H1 (cell line): ENCODE data around the gene CAMK2N2. TPM values are rescaled to one million over a fixed set of nuclear protein-coding genes. Genes with fewer than 3 reads are reported as not detected.

Experiments used
- BCL11A ChIP-seq, 2 experiments: IDR thresholded peaks; one replicate each; pipeline ENCODE4 v1.6.1; 2011; ENCODE audit warnings: low read depth in 2 of 2, low read length in 2 of 2, mild to moderate bottlenecking in 2 of 2
- EZH2 ChIP-seq: fragments of 200-600 bp; sonication (generic); IDR thresholded peaks from 2 replicates; pipeline ENCODE4 v1.7.1; 2012; ENCODE audit warnings: low read depth, mild to moderate bottlenecking, moderate library complexity, low read length, inconsistent platforms; ENCODE audit not compliant: severe bottlenecking
- GABPA ChIP-seq: IDR thresholded peaks from 2 replicates; pipeline ENCODE4 v1.6.1; 2011; ENCODE audit warnings: mild to moderate bottlenecking, low read length, moderate library complexity, borderline replicate concordance; ENCODE audit not compliant: insufficient read depth
- HDAC6 ChIP-seq: IDR thresholded peaks from one replicate; pipeline ENCODE4 v1.7.1; 2012; ENCODE audit warnings: low read depth, mild to moderate bottlenecking, inconsistent platforms, low read length, moderate library complexity
- NANOG ChIP-seq: IDR thresholded peaks from 2 replicates; pipeline ENCODE4 v1.6.1; 2011; ENCODE audit warnings: low read length, low read depth, mild to moderate bottlenecking, inconsistent platforms; ENCODE audit not compliant: insufficient read depth, poor library complexity, severe bottlenecking
- NRF1 ChIP-seq: IDR thresholded peaks from 2 replicates; pipeline ENCODE4 v1.6.1; 2011; ENCODE audit warnings: mild to moderate bottlenecking, low read depth, low read length, improper control_type of control experiment
- PHF8 ChIP-seq: fragments of 200-600 bp; sonication (generic); conservative IDR thresholded peaks from 2 replicates; pipeline ENCODE4 v1.7.1; 2012; ENCODE audit warnings: low read depth, mild to moderate bottlenecking, inconsistent platforms, low read length, moderate library complexity
- POLR2AphosphoS5 ChIP-seq: IDR thresholded peaks from 2 replicates; pipeline ENCODE4 v1.6.1; 2011; ENCODE audit warnings: low read depth, low read length
- RBBP5 ChIP-seq: IDR thresholded peaks from 2 replicates; pipeline ENCODE4 v1.7.1; 2012; ENCODE audit warnings: low read depth, mild to moderate bottlenecking, inconsistent platforms, low read length, moderate library complexity, borderline replicate concordance
- RFX5 ChIP-seq: IDR thresholded peaks from 2 replicates; pipeline ENCODE4 v1.6.1; 2011; ENCODE audit warnings: low read depth, low read length, improper control_type of control experiment, borderline replicate concordance
- RNF2 ChIP-seq: fragments of 200-900, 300-1000 bp; sonication (generic); IDR thresholded peaks from 2 replicates; pipeline ENCODE4 v1.7.1; 2016; ENCODE audit warnings: borderline replicate concordance, low read depth, mild to moderate bottlenecking, antibody characterized with exemption, low read length; ENCODE audit not compliant: poor library complexity, severe bottlenecking; ENCODE audit errors: missing control alignments
- SAP30 ChIP-seq: fragments of 300-600 bp; sonication (generic); IDR thresholded peaks from 2 replicates; pipeline ENCODE4 v1.7.1; 2012; ENCODE audit warnings: low read length, moderate library complexity, mild to moderate bottlenecking, inconsistent platforms; ENCODE audit not compliant: insufficient read depth, insufficient replicate concordance
- SIX5 ChIP-seq: IDR thresholded peaks from 2 replicates; pipeline ENCODE4 v1.6.1; 2011; ENCODE audit warnings: mild to moderate bottlenecking, low read depth, low read length
- SRF ChIP-seq: IDR thresholded peaks from 2 replicates; pipeline ENCODE4 v1.6.1; 2011; ENCODE audit warnings: mild to moderate bottlenecking, low read depth, low read length, moderate library complexity
- TEAD4 ChIP-seq: IDR thresholded peaks from 2 replicates; pipeline ENCODE4 v1.6.1; 2012; ENCODE audit warnings: low read depth, low read length, inconsistent platforms, mixed read lengths
- ZNF274 ChIP-seq: IDR thresholded peaks from 2 replicates; pipeline ENCODE4 v1.7.0; 2012; ENCODE audit warnings: low read length, borderline replicate concordance; ENCODE audit errors: extremely low read depth
- polyA plus RNA-seq, 7 experiments: library from polyadenylated mRNA; depleted of rRNA in 3 of 7; stranded (reverse) in 5 of 7; unstranded in 2 of 7; fragments of >200 nt in 5 of 7; fragments of 200-250 nt in 2 of 7; gene quantifications; 1 replicate in 5 of 7; 2 replicates in 1 of 7; 4 replicates in 1 of 7; pipeline versions ENCODE4 v1.2.1 to v1.2.3, GENCODE V29; 2011 to 2013; ENCODE audit warnings: missing spikeins in 2 of 7, mixed read lengths in 2 of 7
- total RNA-seq: library from RNA; stranded (reverse); fragmentation: NEBNext Ultra II Directional; extraction: Animal tissue kit (Norgen Biotek cat#: 25700); gene quantifications from 2 replicates; pipeline ENCODE4 v1.2.1, GENCODE V29; 2021

CAMK2N2 gene
- total and polyA plus RNA-seq, 2 of the 8 experiments (the other 6 are each of a cell fraction or from before 2014, with no cell fraction given) = 4.0 to 17.7 TPM

- no peak for TF ChIP-seq NANOG
- no peak for TF ChIP-seq SRF
- TF ChIP-seq RBBP5 = no peak
- no peak for TF ChIP-seq ZNF274
- no peak for TF ChIP-seq PHF8
- TF ChIP-seq BCL11A (IDR thresholded peaks at IDR 0.05; ENCODE audit: low read depth in 2 of 2, low read length in 2 of 2) = no peak
- no peak for TF ChIP-seq SIX5
- TF ChIP-seq GABPA = 0 out of 2 replicates have a peak, but pooled peaks have one; percentile 25
- no peak for TF ChIP-seq POLR2AphosphoS5
- no peak for TF ChIP-seq HDAC6
- TF ChIP-seq TEAD4 = no peak
- TF ChIP-seq SAP30 = no peak
- peak; percentile 80 for TF ChIP-seq EZH2
- peak; percentile 7 for TF ChIP-seq RNF2
- no peak for TF ChIP-seq RFX5
- TF ChIP-seq NRF1 = no peak
Observed at GRCh38 chr3:184230603-184231528, 30.5 kb downstream of the CAMK2N2 start (continued).
